GM15510 (cell line): Measurements from ENCODE around the gene PER2.

Experiments used
- POLR2A ChIP-seq: IDR thresholded peaks from 3 replicates; pipeline ENCODE4 v1.6.1; 2011; ENCODE audit warnings: borderline replicate concordance; ENCODE audit not compliant: insufficient read length; ENCODE audit errors: extremely low read depth

Gene PER2

GRCh38 chr2:238295144-238296112 lies 7.0 kb upstream of the PER2 start:
- TF ChIP-seq POLR2A, result no peak

GRCh38 chr2:238294393-238295143 lies 6.2 kb upstream of the PER2 start:
- TF ChIP-seq POLR2A, result no peak

- no peak for TF ChIP-seq POLR2A
Observed at GRCh38 chr2:238294046-238294392, 5.6 kb upstream of the PER2 start.

- TF ChIP-seq POLR2A, result no peak
Observed at GRCh38 chr2:238291550-238292281, 3.3 kb upstream of the PER2 start.

- no peak for TF ChIP-seq POLR2A
Observed at GRCh38 chr2:238290715-238291549, 2.5 kb upstream of the PER2 start.

- no peak for TF ChIP-seq POLR2A
Observed at GRCh38 chr2:238290091-238290509, 1.7 kb upstream of the PER2 start.

GRCh38 chr2:238289574-238289973 lies 1.2 kb upstream of the PER2 start:
- no peak for TF ChIP-seq POLR2A

- peak; percentile 69 for TF ChIP-seq POLR2A
Observed at GRCh38 chr2:238288650-238289573, 502 bp upstream of the PER2 start.

GRCh38 chr2:238286987-238287736 lies 1.2 kb downstream of the PER2 start:
- no peak for TF ChIP-seq POLR2A

GRCh38 chr2:238286551-238286950 lies 1.9 kb downstream of the PER2 start:
- no peak for TF ChIP-seq POLR2A

- no peak for TF ChIP-seq POLR2A
Observed at GRCh38 chr2:238286095-238286494, 2.3 kb downstream of the PER2 start.

- TF ChIP-seq POLR2A, result no peak
Observed at GRCh38 chr2:238285653-238286082, 2.7 kb downstream of the PER2 start.
